Measurements from ENCODE around the gene COMMD10. TPM values are rescaled to one million over a fixed set of nuclear protein-coding genes. Genes with fewer than 3 reads are reported as not detected.

The COMMD10 gene
- total and polyA plus RNA-seq, 2 of the 8 experiments (the other 6 are each of a cell fraction or from before 2014, with no cell fraction given), result 16.5 to 43.4 TPM

DNA sequence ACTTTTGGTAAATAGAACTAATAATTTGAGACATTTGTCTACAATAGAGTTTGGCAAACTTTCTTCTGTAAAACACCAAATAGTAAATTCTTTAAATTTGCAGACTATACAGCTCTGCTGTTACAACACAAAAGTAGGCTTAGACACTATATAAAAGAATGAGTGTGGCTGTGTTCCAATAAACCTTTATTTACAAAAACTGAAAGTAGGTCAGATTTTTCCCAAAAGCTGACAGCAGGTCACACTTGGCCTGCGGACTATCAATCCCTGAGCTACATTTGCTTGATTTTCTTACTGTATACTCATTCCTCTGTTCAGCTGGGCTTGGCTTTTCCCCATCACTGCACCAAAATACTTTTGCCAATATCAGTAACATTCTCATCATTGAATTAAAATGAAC, 189.4 kb downstream of the COMMD10 start (continued):
- no peak for TF ChIP-seq CHD7 (IDR thresholded peaks at IDR 0.05; ENCODE audit: insufficient replicate concordance, low read length)
- no peak for TF ChIP-seq JUND (IDR thresholded peaks at IDR 0.05; ENCODE audit: low read length)
- no peak for TF ChIP-seq BCL11A (IDR thresholded peaks at IDR 0.05; ENCODE audit: low read depth in 2 of 2, low read length in 2 of 2)
- no peak for TF ChIP-seq CREB1 (IDR thresholded peaks at IDR 0.05)
- TF ChIP-seq TCF12 (IDR thresholded peaks at IDR 0.05; ENCODE audit: low read depth, low read length), result no peak
- TF ChIP-seq POU5F1 (IDR thresholded peaks at IDR 0.05; ENCODE audit: low read depth, low read length), result no peak
- no peak for TF ChIP-seq E2F6 (IDR thresholded peaks at IDR 0.05)
- no peak for TF ChIP-seq KDM5A (IDR thresholded peaks at IDR 0.05; ENCODE audit: low read length)
- TF ChIP-seq EZH2 (IDR thresholded peaks at IDR 0.05; ENCODE audit: low read depth, low read length, severe bottlenecking), result no peak
- TF ChIP-seq FOSL1 (IDR thresholded peaks at IDR 0.05; ENCODE audit: insufficient read depth, low read depth, low read length), result no peak

Data from H1 (cell line).